Fibroblast of lung (primary cell): ENCODE data around the gene CAMKMT. TPM values are rescaled to one million over a fixed set of nuclear protein-coding genes. Genes with fewer than 3 reads are reported as not detected.

Source experiments
- DNase-seq, 2 donors: peaks; one replicate each; pipeline versions ENCODE4 v3.0.0 to v3.0.0-alpha.2; 2010; ENCODE audit warnings: low read depth in 2 of 2
- H2AFZ ChIP-seq: 2 replicates; pipeline ENCODE4 v1.5.1; 2012; ENCODE audit warnings: low read length, control low read depth, inconsistent platforms
- H3K27ac ChIP-seq: 2 replicates; pipeline ENCODE4 v1.5.1; 2011; ENCODE audit warnings: low read length, control low read depth; ENCODE audit not compliant: insufficient read depth
- H3K27me3 ChIP-seq: 2 replicates; pipeline ENCODE4 v1.5.1; 2011; ENCODE audit warnings: mild to moderate bottlenecking, low read length; ENCODE audit not compliant: control insufficient read depth, insufficient read depth
- H3K36me3 ChIP-seq: 2 replicates; pipeline ENCODE4 v1.5.1; 2011; ENCODE audit warnings: low read length; ENCODE audit not compliant: control insufficient read depth, insufficient read depth
- H3K4me1 ChIP-seq: 2 replicates; pipeline ENCODE4 v1.5.1; 2011; ENCODE audit warnings: low read length; ENCODE audit not compliant: control insufficient read depth, insufficient read depth; ENCODE audit errors: extremely low read depth
- H3K4me2 ChIP-seq: 2 replicates; pipeline ENCODE4 v1.5.1; 2011; ENCODE audit warnings: low read length, control low read depth; ENCODE audit not compliant: insufficient read depth; ENCODE audit errors: extremely low read depth
- H3K4me3 ChIP-seq, 4 experiments: fragments of 200-600 bp in 1 of 4; sonication (generic) in 1 of 4; replicated peaks in 1 of 4; 2 replicates each; pipeline ENCODE4 v1.5.1; 2011 to 2016; ENCODE audit warnings: low read length in 4 of 4, low read depth in 3 of 4, mild to moderate bottlenecking in 3 of 4, control low read depth in 2 of 4, inconsistent platforms in 1 of 4, mixed read lengths in 1 of 4; ENCODE audit not compliant: insufficient read depth in 1 of 4; ENCODE audit errors: control extremely low read depth in 1 of 4
- H3K79me2 ChIP-seq: 2 replicates; pipeline ENCODE4 v1.5.1; 2012; ENCODE audit warnings: mild to moderate bottlenecking, low read length, inconsistent platforms; ENCODE audit not compliant: control insufficient read depth, insufficient read depth
- H3K9ac ChIP-seq: 2 replicates; pipeline ENCODE4 v1.5.1; 2011; ENCODE audit warnings: mild to moderate bottlenecking, low read length, control low read depth; ENCODE audit not compliant: insufficient read depth
- H3K9me3 ChIP-seq: 2 replicates; pipeline ENCODE4 v1.5.1; 2012; ENCODE audit warnings: low read depth, low read length; ENCODE audit not compliant: control insufficient read depth, insufficient read depth
- H4K20me1 ChIP-seq: 2 replicates; pipeline ENCODE4 v1.5.1; 2011; ENCODE audit warnings: low read length; ENCODE audit not compliant: control insufficient read depth, insufficient read depth; ENCODE audit errors: extremely low read depth
- EZH2 ChIP-seq: IDR thresholded peaks from 2 replicates; pipeline ENCODE4 v1.5.1; 2012; ENCODE audit warnings: low read length, control low read depth, mild to moderate bottlenecking; ENCODE audit errors: missing control alignments
- polyA plus RNA-seq, 2 donors: library from polyadenylated mRNA; depleted of rRNA in 1 of 2; stranded (reverse) in 1 of 2; unstranded in 1 of 2; fragments of >200 nt; gene quantifications; 2 replicates each; pipeline ENCODE4 v1.2.1, GENCODE V29; 2011 to 2012; ENCODE audit warnings: missing spikeins in 1 of 2
- total RNA-seq: library from RNA; depleted of rRNA; stranded (reverse); fragments of >200 nt; gene quantifications from 2 replicates; pipeline ENCODE4 v1.2.1, GENCODE V29; 2014
- TF ChIP-seq, protein P1 (sequence below), 2 donors: IDR thresholded peaks in 1 of 2; conservative IDR thresholded peaks in 1 of 2; 1 replicate in 1 of 2; 2 replicates in 1 of 2; pipeline ENCODE4 v1.5.1; 2011 to 2012; ENCODE audit warnings: low read length in 2 of 2, control low read depth in 1 of 2, inconsistent platforms in 1 of 2, low read depth in 1 of 2, mild to moderate bottlenecking in 1 of 2

CAMKMT gene
- total and polyA plus RNA-seq, 2 donors (not counting 1 experiment from before 2014, with no cell fraction given), result 7.9 to 11.6 TPM

- H3K4me2 ChIP-seq, result no peak overlapping the region
- no peaks in the 10 kb centered on the region for H3K27me3 ChIP-seq
- H3K9ac ChIP-seq, result no peak overlapping the region
- no peak for TF ChIP-seq EZH2
- TF ChIP-seq, protein P1, sequence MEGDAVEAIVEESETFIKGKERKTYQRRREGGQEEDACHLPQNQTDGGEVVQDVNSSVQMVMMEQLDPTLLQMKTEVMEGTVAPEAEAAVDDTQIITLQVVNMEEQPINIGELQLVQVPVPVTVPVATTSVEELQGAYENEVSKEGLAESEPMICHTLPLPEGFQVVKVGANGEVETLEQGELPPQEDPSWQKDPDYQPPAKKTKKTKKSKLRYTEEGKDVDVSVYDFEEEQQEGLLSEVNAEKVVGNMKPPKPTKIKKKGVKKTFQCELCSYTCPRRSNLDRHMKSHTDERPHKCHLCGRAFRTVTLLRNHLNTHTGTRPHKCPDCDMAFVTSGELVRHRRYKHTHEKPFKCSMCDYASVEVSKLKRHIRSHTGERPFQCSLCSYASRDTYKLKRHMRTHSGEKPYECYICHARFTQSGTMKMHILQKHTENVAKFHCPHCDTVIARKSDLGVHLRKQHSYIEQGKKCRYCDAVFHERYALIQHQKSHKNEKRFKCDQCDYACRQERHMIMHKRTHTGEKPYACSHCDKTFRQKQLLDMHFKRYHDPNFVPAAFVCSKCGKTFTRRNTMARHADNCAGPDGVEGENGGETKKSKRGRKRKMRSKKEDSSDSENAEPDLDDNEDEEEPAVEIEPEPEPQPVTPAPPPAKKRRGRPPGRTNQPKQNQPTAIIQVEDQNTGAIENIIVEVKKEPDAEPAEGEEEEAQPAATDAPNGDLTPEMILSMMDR (conservative IDR thresholded peaks at IDR 0.05 in 1 of 2, IDR thresholded peaks at IDR 0.05 in 1 of 2; ENCODE audit: low read depth in 1 of 2, low read length in 2 of 2), result no peak
- no peaks in the 10 kb centered on the region for H4K20me1 ChIP-seq
- H3K27ac ChIP-seq, result no peak overlapping the region
- DNase-seq, result no peak
- no peak overlapping the region for H3K4me3 ChIP-seq
- no peaks in the 10 kb centered on the region for H3K9me3 ChIP-seq
- H2AFZ ChIP-seq, result no peak overlapping the region
- no peaks in the 10 kb centered on the region for H3K79me2 ChIP-seq
- no peaks in the 10 kb centered on the region for H3K4me1 ChIP-seq
- no peaks in the 10 kb centered on the region for H3K36me3 ChIP-seq
Observed at GRCh38 chr2:44533508-44533907, 171.8 kb downstream of the CAMKMT start.

GRCh38 chr2:44535376-44535775 is 173.6 kb downstream of the CAMKMT start:
- Histone ChIP-seq H3K4me3 (no peak overlapping the region), H3K9ac (no peak overlapping the region), H3K9me3 (no peaks in the 10 kb centered on the region), H2AFZ (no peak overlapping the region), H3K36me3 (no peaks in the 10 kb centered on the region), H3K4me2 (no peak overlapping the region), H3K79me2 (no peaks in the 10 kb centered on the region), H3K27ac (no peak overlapping the region), H3K27me3 (no peaks in the 10 kb centered on the region), H3K4me1 (no peaks in the 10 kb centered on the region), H4K20me1 (no peaks in the 10 kb centered on the region)
- TF ChIP-seq EZH2, result no peak
- DNase-seq, result no peak

DNA sequence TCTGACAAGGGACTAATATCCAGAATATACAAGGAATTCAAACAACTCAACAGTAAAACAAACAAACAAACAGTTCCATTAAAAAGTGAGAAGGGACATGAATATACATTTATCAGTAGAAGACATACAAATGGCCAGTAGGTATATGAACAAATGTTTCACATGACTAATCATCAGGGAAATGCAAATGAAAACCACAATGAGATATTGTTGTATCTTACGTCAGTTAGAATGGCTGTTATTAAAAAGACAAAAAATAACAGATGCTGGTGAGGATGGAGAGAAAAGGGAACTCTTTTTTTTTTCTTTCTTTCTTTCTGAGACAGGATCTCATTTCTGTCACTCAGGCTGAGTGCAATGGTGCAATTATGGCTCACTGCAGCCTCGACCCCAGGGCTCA is 175.5 kb downstream of the CAMKMT start:
- peak in 1 of 2 donors; percentile 12 for DNase-seq
- H2AFZ ChIP-seq, result no peak overlapping the region
- no peaks in the 10 kb centered on the region for H3K36me3 ChIP-seq
- no peak overlapping the region for H3K27ac ChIP-seq
- H3K27me3 ChIP-seq, result no peaks in the 10 kb centered on the region
- H3K79me2 ChIP-seq, result no peaks in the 10 kb centered on the region
- TF ChIP-seq, protein P1 (conservative IDR thresholded peaks at IDR 0.05 in 1 of 2, IDR thresholded peaks at IDR 0.05 in 1 of 2; ENCODE audit: low read depth in 1 of 2, low read length in 2 of 2), result no peak
- TF ChIP-seq EZH2, result no peak
- no peak overlapping the region for H3K4me3 ChIP-seq
- no peak overlapping the region for H3K9ac ChIP-seq
- no peaks in the 10 kb centered on the region for H3K9me3 ChIP-seq
- H3K4me1 ChIP-seq, result no peaks in the 10 kb centered on the region
- H4K20me1 ChIP-seq, result no peaks in the 10 kb centered on the region
- H3K4me2 ChIP-seq, result no peak overlapping the region
